ENCODE measurements around the gene FBXL7.

FBXL7 gene

DNA sequence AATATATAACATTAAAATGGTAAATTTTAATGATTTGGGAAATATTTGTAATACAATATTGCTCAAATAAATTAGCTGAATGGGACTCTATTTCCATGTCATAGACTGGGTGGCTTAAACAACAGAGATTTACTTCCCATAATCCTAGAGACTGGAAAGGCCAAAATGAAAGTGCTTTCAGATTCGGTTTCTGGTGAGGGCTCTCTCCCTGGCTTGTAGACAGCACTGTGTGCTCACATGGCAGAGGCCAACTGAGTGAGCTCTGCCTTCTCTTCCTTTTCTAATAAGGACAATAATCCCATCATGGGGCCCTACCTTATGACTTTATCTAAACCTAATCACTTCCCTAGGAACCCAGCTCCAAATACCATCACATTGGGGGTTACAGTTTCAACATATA, 483.4 kb downstream of the FBXL7 start:
- DNase-seq (ENCODE audit: low read depth in 1 of 2, low spot score in 1 of 2), result no peak

All from activated CD4-positive, alpha-beta T cell treated with anti-CD3 and anti-CD28 coated beads, Interleukin-2, amount 50 U/mL, for 24 hours (primary cell).